Mesendoderm (in vitro differentiated cells): Measurements from ENCODE around the gene C9orf43.
"Not testable (repeated sequence)": the region's sequence is repeated elsewhere in the genome, so short reads cannot be mapped to it uniquely, and the experiment has no call there.

Experiments used
- DNase-seq: peaks from one replicate; pipeline ENCODE4 v3.0.0; 2013
- H2AK5ac ChIP-seq: 2 replicates; pipeline ENCODE4 v1.6.1; 2013; ENCODE audit warnings: low read length, inconsistent platforms
- H2BK120ac ChIP-seq: 2 replicates; pipeline ENCODE4 v1.6.1; 2013; ENCODE audit warnings: low read depth, mild to moderate bottlenecking, low read length, moderate library complexity, mixed read lengths
- H2BK15ac ChIP-seq: replicated peaks from 2 replicates; pipeline ENCODE4 v1.6.1; 2013; ENCODE audit warnings: low read depth, mild to moderate bottlenecking, moderate library complexity
- H2BK5ac ChIP-seq: 2 replicates; pipeline ENCODE4 v1.6.1; 2013; ENCODE audit warnings: low read length, inconsistent platforms
- H3K18ac ChIP-seq: 2 replicates; pipeline ENCODE4 v1.6.1; 2013; ENCODE audit warnings: mild to moderate bottlenecking, low read length, mixed read lengths
- H3K23ac ChIP-seq: one replicate; pipeline ENCODE4 v1.6.1; 2013; ENCODE audit warnings: low read length
- H3K27ac ChIP-seq: 2 replicates; pipeline ENCODE4 v1.5.1; 2013; ENCODE audit warnings: low read depth, mild to moderate bottlenecking, inconsistent platforms, low read length, moderate library complexity
- H3K27me3 ChIP-seq: 2 replicates; pipeline ENCODE4 v1.6.1; 2013; ENCODE audit warnings: low read length, control low read depth, mild to moderate bottlenecking, inconsistent platforms; ENCODE audit not compliant: insufficient read depth, poor library complexity
- H3K36me3 ChIP-seq: 2 replicates; pipeline ENCODE4 v1.6.1; 2013; ENCODE audit warnings: low read length, inconsistent platforms; ENCODE audit not compliant: control insufficient read depth, insufficient read depth
- H3K4ac ChIP-seq: one replicate; pipeline ENCODE4 v1.6.1; 2013; ENCODE audit warnings: low read depth, mild to moderate bottlenecking, low read length, moderate library complexity
- H3K4me1 ChIP-seq: 2 replicates; pipeline ENCODE4 v1.6.1; 2013; ENCODE audit warnings: low read depth, low read length, inconsistent platforms; ENCODE audit not compliant: control insufficient read depth
- H3K4me2 ChIP-seq: 2 replicates; pipeline ENCODE4 v1.6.1; 2013; ENCODE audit warnings: low read length
- H3K4me3 ChIP-seq: 2 replicates; pipeline ENCODE4 v1.5.1; 2013; ENCODE audit warnings: mild to moderate bottlenecking, low read length
- H3K56ac ChIP-seq: one replicate; pipeline ENCODE4 v1.6.1; 2013; ENCODE audit warnings: low read length
- H3K79me1 ChIP-seq: 2 replicates; pipeline ENCODE4 v1.6.1; 2013; ENCODE audit warnings: low read length, inconsistent platforms
- H3K79me2 ChIP-seq: 2 replicates; pipeline ENCODE4 v1.6.1; 2013; ENCODE audit warnings: mild to moderate bottlenecking, low read length; ENCODE audit not compliant: control insufficient read depth, insufficient read depth
- H3K9ac ChIP-seq: 2 replicates; pipeline ENCODE4 v1.6.1; 2013; ENCODE audit warnings: low read length, inconsistent platforms
- H4K5ac ChIP-seq: one replicate; pipeline ENCODE4 v1.6.1; 2013; ENCODE audit warnings: low read length
- H4K8ac ChIP-seq: one replicate; pipeline ENCODE4 v1.6.1; 2013; ENCODE audit warnings: low read depth, mild to moderate bottlenecking, control low read depth, low read length, moderate library complexity
- WGBS: extraction: QIAGEN DNeasy Blood & Tissue Kit; methylation state at CpG from one replicate; pipeline ENCODE4 v1.1.7; 2013; ENCODE audit warnings: low lambda C conversion rate, missing lambda C conversion rate; ENCODE audit not compliant: insufficient coverage; ENCODE audit errors: extremely low coverage; 5-methylcytosine and 5-hydroxymethylcytosine counted together

C9orf43 gene

DNA sequence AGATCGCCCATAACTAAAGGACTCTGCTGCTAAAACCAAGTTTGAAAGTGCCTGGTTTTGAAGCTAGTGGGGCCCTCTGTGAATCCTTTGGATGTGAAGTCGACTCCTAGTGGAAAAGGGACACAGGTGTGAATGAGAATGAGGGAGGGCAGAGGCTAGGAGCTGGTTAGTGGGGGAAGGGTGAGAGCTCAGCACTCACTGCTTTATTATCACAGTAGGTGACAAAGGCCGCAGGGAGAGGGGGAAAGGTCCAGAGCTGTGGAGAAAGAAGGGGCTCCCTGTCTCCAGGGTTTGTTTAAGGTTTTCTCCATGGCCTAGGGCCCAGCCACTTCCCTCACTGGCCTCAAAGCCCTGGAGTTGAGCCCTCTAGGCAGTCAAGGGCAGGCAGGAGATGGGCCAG lies 37.3 kb upstream of the C9orf43 start:
- no peaks in the 10 kb centered on the region for H3K36me3 ChIP-seq
- H4K8ac ChIP-seq = no peak overlapping the region
- H3K56ac ChIP-seq = no peak overlapping the region
- H3K4me2 ChIP-seq = no peak overlapping the region
- H3K27me3 ChIP-seq = no peaks in the 10 kb centered on the region
- peaks cover 2% of the 10 kb centered on the region for H3K79me1 ChIP-seq
- H3K23ac ChIP-seq = no peak overlapping the region
- no peaks in the 10 kb centered on the region for H3K4me1 ChIP-seq
- H4K5ac ChIP-seq = no peak overlapping the region
- H3K18ac ChIP-seq = no peak overlapping the region
- no peak overlapping the region for H3K27ac ChIP-seq
- H3K4ac ChIP-seq = no peak overlapping the region
- no peak overlapping the region for H2BK15ac ChIP-seq
- H2BK5ac ChIP-seq = no peak overlapping the region
- DNase-seq = no peak
- H3K4me3 ChIP-seq = no peak overlapping the region
- no peak overlapping the region for H3K9ac ChIP-seq
- no peak overlapping the region for H2BK120ac ChIP-seq
- no peak overlapping the region for H2AK5ac ChIP-seq
- peaks cover 2% of the 10 kb centered on the region for H3K79me2 ChIP-seq
- WGBS = no CpG with 5 or more reads among the region's 3 CpGs

DNA sequence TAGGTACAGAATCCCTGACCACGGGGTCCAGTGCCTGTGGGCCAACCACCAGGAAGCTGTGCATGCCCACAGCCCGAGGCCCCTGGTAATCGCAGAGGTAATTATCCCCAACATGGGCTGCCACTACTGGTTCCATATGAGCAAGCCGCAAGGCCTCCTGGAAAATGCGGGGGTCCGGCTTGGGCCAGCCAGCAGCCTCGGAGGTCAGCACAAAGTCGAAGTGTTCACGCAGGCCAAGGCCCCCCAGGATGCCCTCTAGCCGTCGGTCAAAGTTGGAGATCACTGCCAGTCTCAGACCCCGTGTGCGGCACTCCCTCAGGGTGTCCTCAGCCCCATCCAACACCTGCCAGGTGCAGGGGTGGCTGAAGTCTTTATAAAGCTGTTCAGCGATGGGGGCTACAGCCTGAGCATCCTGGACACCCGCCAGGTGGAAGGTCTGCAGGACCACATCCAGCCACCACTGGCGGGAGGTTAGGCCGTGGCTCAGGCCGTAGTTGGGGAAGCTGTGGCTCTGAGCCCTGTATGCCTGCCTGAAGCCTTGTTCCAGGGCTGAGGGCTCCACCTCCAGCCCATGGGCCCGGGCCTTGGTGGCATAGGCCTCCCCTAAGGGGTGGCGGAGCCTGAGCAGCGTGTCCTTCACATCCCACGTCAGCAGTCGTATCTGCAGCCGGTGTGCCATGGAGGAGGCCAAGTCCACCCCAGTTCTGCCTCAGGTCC lies 36.7 kb upstream of the C9orf43 start:
- peaks cover 2% of the 10 kb centered on the region for H3K79me2 ChIP-seq
- no peak overlapping the region for H4K8ac ChIP-seq
- no peak overlapping the region for H4K5ac ChIP-seq
- no peaks in the 10 kb centered on the region for H3K4me1 ChIP-seq
- no peak overlapping the region for H3K9ac ChIP-seq
- no peak for DNase-seq
- no peaks in the 10 kb centered on the region for H3K36me3 ChIP-seq
- H3K23ac ChIP-seq = no peak overlapping the region
- no peak overlapping the region for H3K56ac ChIP-seq
- H3K4me3 ChIP-seq = no peak overlapping the region
- H3K18ac ChIP-seq = no peak overlapping the region
- no peak overlapping the region for H3K4me2 ChIP-seq
- H3K27ac ChIP-seq = no peak overlapping the region
- H3K4ac ChIP-seq = no peak overlapping the region
- no peak overlapping the region for H2BK5ac ChIP-seq
- H2BK120ac ChIP-seq = no peak overlapping the region
- WGBS = no CpG with 5 or more reads among the region's 24 CpGs
- peaks cover 2% of the 10 kb centered on the region for H3K79me1 ChIP-seq
- no peak overlapping the region for H2AK5ac ChIP-seq
- no peaks in the 10 kb centered on the region for H3K27me3 ChIP-seq
- H2BK15ac ChIP-seq = no peak overlapping the region

DNA sequence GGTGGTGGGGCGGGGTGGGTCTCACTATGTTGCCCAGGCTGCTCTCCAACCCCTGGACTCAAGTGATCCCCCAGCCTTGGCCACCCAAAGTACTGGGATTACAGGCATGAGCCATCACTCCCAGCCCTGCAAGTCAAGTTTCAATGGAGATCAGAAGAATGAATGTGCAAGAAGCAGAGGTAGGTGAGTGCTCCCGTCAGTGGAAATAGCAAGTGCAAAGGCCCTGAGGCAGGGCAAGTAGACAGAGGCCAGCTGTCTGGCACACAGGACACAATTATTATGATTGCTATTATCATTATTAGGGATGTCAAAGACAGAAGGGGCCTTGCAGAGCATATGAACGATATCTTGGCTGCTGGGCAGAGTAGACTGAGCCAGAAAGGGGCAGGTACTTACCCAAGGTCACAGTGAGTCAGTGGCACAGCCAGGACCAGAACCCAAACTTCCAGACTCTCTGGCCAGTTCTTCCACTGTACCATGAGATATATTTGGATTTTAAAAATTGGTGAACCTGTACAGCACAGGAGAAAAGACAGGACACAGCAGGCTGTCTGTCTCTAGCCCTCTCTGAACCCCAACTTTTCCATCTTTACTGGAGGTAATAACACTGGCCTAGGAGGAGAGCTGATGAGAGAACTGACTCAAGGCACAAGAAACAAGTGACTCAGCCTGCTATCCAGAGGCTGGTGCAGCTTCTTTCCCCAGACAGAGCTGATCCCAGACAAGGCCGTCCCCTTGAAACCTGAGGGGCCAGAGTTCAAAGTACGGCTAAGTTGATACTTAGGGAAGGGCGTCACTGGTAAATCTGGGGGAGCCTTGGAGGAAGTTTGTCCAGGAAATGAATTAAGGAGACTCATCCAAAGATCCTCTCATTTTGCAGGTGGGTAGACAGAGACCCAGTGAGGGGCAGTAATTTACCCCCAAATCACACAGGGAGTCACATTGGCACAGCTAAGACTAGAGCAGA lies 35.2 kb upstream of the C9orf43 start:
- H3K18ac ChIP-seq = no peak overlapping the region
- DNase-seq = no peak
- no peak overlapping the region for H3K4me2 ChIP-seq
- H3K36me3 ChIP-seq = no peaks in the 10 kb centered on the region
- no peaks in the 10 kb centered on the region for H3K4me1 ChIP-seq
- WGBS = no CpG with 5 or more reads among the region's 6 CpGs
- no peak overlapping the region for H3K4ac ChIP-seq
- H3K79me2 ChIP-seq = peaks cover 2% of the 10 kb centered on the region
- no peak overlapping the region for H3K56ac ChIP-seq
- no peak overlapping the region for H3K27ac ChIP-seq
- no peak overlapping the region for H3K9ac ChIP-seq
- H2BK120ac ChIP-seq = no peak overlapping the region
- H4K8ac ChIP-seq = no peak overlapping the region
- no peak overlapping the region for H4K5ac ChIP-seq
- peaks cover 2% of the 10 kb centered on the region for H3K79me1 ChIP-seq
- H3K4me3 ChIP-seq = no peak overlapping the region
- H2BK15ac ChIP-seq = no peak overlapping the region
- H3K23ac ChIP-seq = no peak overlapping the region
- H2AK5ac ChIP-seq = no peak overlapping the region
- H2BK5ac ChIP-seq = no peak overlapping the region
- no peaks in the 10 kb centered on the region for H3K27me3 ChIP-seq

DNA sequence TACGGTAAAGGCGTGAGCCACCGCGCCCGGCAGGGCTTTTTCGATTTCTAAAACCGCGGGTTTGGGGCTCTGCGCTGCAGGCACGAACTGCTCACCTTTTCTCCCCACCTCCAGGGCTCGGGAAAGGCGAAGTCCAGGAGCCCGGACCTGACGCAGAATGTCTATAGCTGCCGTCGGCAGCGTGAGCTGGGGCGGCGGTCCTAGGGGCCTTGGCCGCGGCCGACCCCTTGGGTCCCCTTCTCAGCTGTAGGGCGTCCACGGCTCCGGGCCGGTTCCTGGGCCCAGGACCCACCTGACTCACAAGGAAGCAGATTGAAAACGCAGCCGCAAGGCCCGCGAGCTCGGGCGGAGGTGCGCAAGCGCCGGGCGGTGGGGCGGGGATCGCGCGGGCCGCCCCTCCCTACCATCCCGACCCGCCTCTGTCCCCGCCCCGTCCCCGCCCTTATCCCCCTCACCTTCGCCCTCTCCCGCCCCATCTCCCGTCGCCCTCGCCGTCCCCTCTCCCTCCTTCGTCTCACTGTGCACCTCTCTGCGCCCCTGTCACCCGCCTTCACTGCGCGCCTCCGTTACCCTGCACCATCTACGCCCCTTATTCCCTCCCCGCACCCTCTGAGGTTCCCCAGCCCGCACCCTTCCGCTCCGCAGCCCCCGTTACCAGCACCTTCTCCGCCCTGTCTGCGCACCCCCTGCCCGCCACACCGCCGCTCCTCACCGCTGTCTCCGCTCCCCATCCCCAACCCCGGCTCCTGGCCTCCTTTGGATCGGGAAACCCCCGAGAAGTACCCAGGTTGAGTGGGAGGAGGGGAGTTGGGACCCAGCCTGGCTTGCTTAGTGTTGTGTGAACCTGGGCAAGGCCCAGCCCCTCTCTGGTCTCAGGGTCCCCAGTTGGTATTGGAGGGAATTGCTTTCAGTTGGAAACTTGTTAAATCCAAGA lies 33.6 kb upstream of the C9orf43 start, which contains the start of gene HDHD3:
TSS of gene HDHD3 (minus strand) at position 353 of the 934 bp plus-strand sequence. CDS start 2,632 bp downstream, outside the sequence.
- Histone ChIP-seq H2BK15ac (no peak within 1 kb of the TSS), H3K79me2 (peaks cover 2% of the 10 kb centered on the region), H3K27me3 (no peaks in the 10 kb centered on the region), H3K27ac (peak within 1 kb of the TSS; percentile 85), H3K4me3 (peak within 1 kb of the TSS; percentile 93), H4K5ac (no peak within 1 kb of the TSS), H3K18ac (peak within 1 kb of the TSS; percentile 42), H3K4ac (no peak within 1 kb of the TSS), H2BK120ac (no peak within 1 kb of the TSS), H2AK5ac (no peak within 1 kb of the TSS), H3K36me3 (no peaks in the 10 kb centered on the region), H3K4me2 (peak within 1 kb of the TSS; percentile 93), H3K23ac (peak within 1 kb of the TSS; percentile 66), H4K8ac (peak within 1 kb of the TSS; percentile 60), H3K56ac (peak within 1 kb of the TSS; percentile 95), H3K9ac (peak within 1 kb of the TSS; percentile 96), H3K79me1 (peaks cover 2% of the 10 kb centered on the region), H3K4me1 (no peaks in the 10 kb centered on the region), H2BK5ac (no peak within 1 kb of the TSS)
- WGBS = no CpG with 5 or more reads among the region's 74 CpGs
- peak; percentile 92 for DNase-seq

DNA sequence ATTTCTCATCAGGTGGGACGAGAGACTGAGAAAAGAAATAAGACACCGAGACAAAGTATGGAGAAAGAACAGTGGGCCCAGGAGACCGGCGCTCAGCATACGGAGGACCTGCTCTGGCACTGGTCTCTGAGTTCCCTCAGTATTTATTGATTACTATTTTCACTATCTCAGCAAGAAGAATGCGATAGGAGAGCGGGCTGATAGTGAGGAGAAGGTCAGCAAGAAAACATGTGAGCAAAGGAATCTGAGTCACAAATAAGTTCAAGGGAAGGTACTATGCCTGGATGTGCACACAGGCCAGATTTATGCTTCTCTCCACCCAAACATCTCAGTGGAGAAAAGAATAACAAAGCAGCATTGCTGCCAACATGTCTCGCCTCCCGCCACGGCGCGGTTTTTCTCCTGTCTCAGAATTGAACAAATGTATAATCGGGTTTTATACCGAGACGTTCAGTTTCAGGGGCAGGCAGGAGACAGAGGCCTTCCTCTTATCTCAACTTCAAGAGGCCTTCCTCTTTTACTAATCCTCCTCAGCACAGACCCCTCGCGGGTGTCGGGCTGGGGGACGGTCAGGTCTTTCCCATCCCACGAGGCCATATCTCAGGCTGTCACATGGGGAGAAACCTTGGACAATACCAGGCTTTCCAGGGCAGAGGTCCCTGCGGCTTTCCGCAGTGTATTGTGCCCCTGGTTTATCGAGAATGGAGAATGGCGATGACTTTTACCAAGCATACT lies 31.3 kb upstream of the C9orf43 start:
- not testable (repeated sequence) for H3K4me1 ChIP-seq, H4K8ac ChIP-seq, H3K23ac ChIP-seq, H3K79me2 ChIP-seq, H2BK5ac ChIP-seq, H3K18ac ChIP-seq, H2BK120ac ChIP-seq, DNase-seq, H3K79me1 ChIP-seq, H3K4ac ChIP-seq, H4K5ac ChIP-seq, H3K56ac ChIP-seq, H3K36me3 ChIP-seq, H3K27ac ChIP-seq, H2AK5ac ChIP-seq, H3K4me2 ChIP-seq, H3K27me3 ChIP-seq, H3K4me3 ChIP-seq, H3K9ac ChIP-seq, H2BK15ac ChIP-seq
- WGBS = no CpG with 5 or more reads among the region's 24 CpGs
